WTC11 (cell line): ENCODE results near the gene YTHDF1. TPM values are rescaled to one million over a fixed set of nuclear protein-coding genes. Genes with fewer than 3 reads are reported as not detected.

Experiments used
- ATAC-seq: fragments of 200-7000 bp; cut with Tn5 transposase; 2 replicates; pipeline ENCODE4 v1.10.0; 2021; ENCODE audit warnings: mild to moderate bottlenecking, moderate library complexity
- CTCF ChIA-PET: fragments of 300-600 bp; sonication (Branson Sonifier 250); formaldehyde crosslinking; loops from one replicate; lab custom pipeline; 2021; ENCODE audit warnings: antibody characterized with exemption; lab: Charles Lee
- POLR2A ChIA-PET: fragments of 350-600 bp; sonication (Branson Sonifier 250); formaldehyde crosslinking; loops from one replicate; lab custom pipeline; 2021; ENCODE audit warnings: antibody characterized with exemption; lab: Charles Lee
- DNase-seq: peaks from one replicate; pipeline ENCODE4 v3.0.0; 2021; ENCODE audit warnings: low spot score
- H3K27ac Mint-ChIP-seq: 2 replicates; pipeline ENCODE4 v1.8.0; 2021; ENCODE audit warnings: mixed read lengths
- H3K27me3 Mint-ChIP-seq: 2 replicates; pipeline ENCODE4 v1.8.0; 2021; ENCODE audit warnings: low read depth, mild to moderate bottlenecking, moderate library complexity, mixed read lengths
- H3K36me3 Mint-ChIP-seq: 2 replicates; pipeline ENCODE4 v1.8.0; 2021; ENCODE audit warnings: mixed read lengths
- H3K4me1 Mint-ChIP-seq: 2 replicates; pipeline ENCODE4 v1.8.0; 2022; ENCODE audit warnings: mixed read lengths
- H3K4me3 Mint-ChIP-seq: 2 replicates; pipeline ENCODE4 v1.8.0; 2021; ENCODE audit warnings: mild to moderate bottlenecking, moderate library complexity, mixed read lengths
- H3K9me3 Mint-ChIP-seq: 2 replicates; pipeline ENCODE4 v1.8.0; 2021; ENCODE audit warnings: mixed read lengths
- CDX4 ChIP-seq: fragments of 250-450 bp; sonication (Bioruptor Pico); IDR thresholded peaks from 2 replicates; pipeline ENCODE4 v1.9.0; 2021; ENCODE audit warnings: moderate library complexity, mild to moderate bottlenecking, inconsistent platforms, borderline replicate concordance
- CTCF ChIP-seq: fragments of 200-600 bp; IDR thresholded peaks from 2 replicates; pipeline ENCODE4 v1.8.0; 2022; ENCODE audit warnings: antibody characterized with exemption
- FOXK1 ChIP-seq: sonication (generic); formaldehyde crosslinking; IDR thresholded peaks from 2 replicates; pipeline ENCODE4 v1.8.0; 2022; ENCODE audit warnings: mild to moderate bottlenecking, moderate library complexity, missing genetic modification reagents
- FOXP1 ChIP-seq: sonication (generic); formaldehyde crosslinking; IDR thresholded peaks from 2 replicates; pipeline ENCODE4 v1.8.0; 2022; ENCODE audit warnings: missing genetic modification reagents, mild to moderate bottlenecking, moderate library complexity, borderline replicate concordance
- IRF1 ChIP-seq: sonication (generic); formaldehyde crosslinking; IDR thresholded peaks from 2 replicates; pipeline ENCODE4 v1.8.0; 2023; ENCODE audit warnings: missing genetic modification reagents
- JUN ChIP-seq: sonication (generic); formaldehyde crosslinking; IDR thresholded peaks from 2 replicates; pipeline ENCODE4 v1.8.0; 2023; ENCODE audit warnings: mild to moderate bottlenecking, missing genetic modification reagents
- MXD4 ChIP-seq: fragments of 250-450 bp; sonication (Bioruptor Pico); IDR thresholded peaks from 2 replicates; pipeline ENCODE4 v1.8.0; 2021; ENCODE audit warnings: mild to moderate bottlenecking, moderate library complexity, borderline replicate concordance
- TP53 ChIP-seq: sonication (generic); formaldehyde crosslinking; IDR thresholded peaks from 2 replicates; pipeline ENCODE4 v1.8.1; 2023; ENCODE audit warnings: mild to moderate bottlenecking, missing genetic modification reagents
- ZNF317 ChIP-seq: sonication (generic); formaldehyde crosslinking; IDR thresholded peaks from 2 replicates; pipeline ENCODE4 v1.8.1; 2023; ENCODE audit warnings: low read depth, mild to moderate bottlenecking, moderate library complexity, missing genetic modification reagents, borderline replicate concordance
- ZNF425 ChIP-seq: fragments of 250-450 bp; sonication (Bioruptor Pico); conservative IDR thresholded peaks from 2 replicates; pipeline ENCODE4 v1.9.0; 2021; ENCODE audit warnings: mild to moderate bottlenecking
- ZSCAN18 ChIP-seq: fragments of 250-450 bp; sonication (Bioruptor Pico); IDR thresholded peaks from 2 replicates; pipeline ENCODE4 v2.1.2; 2022; ENCODE audit warnings: mild to moderate bottlenecking, moderate library complexity
- total RNA-seq: library from RNA; stranded (reverse); gene quantifications from 3 replicates; pipeline ENCODE4 v1.2.3, GENCODE V29; 2021

Gene YTHDF1
- total RNA-seq, 1 experiment from 2014 or later = 61.3 TPM

- DNase-seq = no peak
- TF ChIP-seq CDX4 (CRISPR knock-in tag) = no peak
- TF ChIP-seq ZNF317 (CRISPR knock-in tag) = no peak
- no peak for TF ChIP-seq TP53
- no peak for TF ChIP-seq ZSCAN18 (CRISPR knock-in tag)
- TF ChIP-seq, all 79 proteins: peak for 0
- H3K36me3 Mint-ChIP-seq = peaks cover 6% of the 10 kb centered on the region
- 0 out of 2 replicates have a peak, but pooled peaks have one; percentile 18 for ATAC-seq
- CTCF ChIA-PET = interaction anchor here (1.0 to 1.8 kb wide), 7 partner anchors 8 to 196 kb away, joined by 3 to 8 read pairs (median 3); no protein-coding TSS in a partner anchor
- no peaks in the 10 kb centered on the region for H3K9me3 Mint-ChIP-seq
- H3K27ac Mint-ChIP-seq = no peak overlapping the region
- no peak overlapping the region for H3K4me3 Mint-ChIP-seq
- H3K4me1 Mint-ChIP-seq = no peaks in the 10 kb centered on the region
- POLR2A ChIA-PET = no interaction called here
- H3K27me3 Mint-ChIP-seq = peaks cover 14% of the 10 kb centered on the region
Measured at GRCh38 chr20:63167918-63168520, 47.9 kb downstream of the YTHDF1 start.

GRCh38 chr20:63167026-63167917 is 48.7 kb downstream of the YTHDF1 start:
- DNase-seq (no peak), ATAC-seq (no peak)
- no peak overlapping the region for H3K4me3 Mint-ChIP-seq
- no peak overlapping the region for H3K27ac Mint-ChIP-seq
- no peaks in the 10 kb centered on the region for H3K9me3 Mint-ChIP-seq
- H3K4me1 Mint-ChIP-seq = no peaks in the 10 kb centered on the region
- H3K36me3 Mint-ChIP-seq = peaks cover 6% of the 10 kb centered on the region
- peaks cover 11% of the 10 kb centered on the region for H3K27me3 Mint-ChIP-seq
- ChIA-PET CTCF (interaction anchor here (0.6 to 1.6 kb wide), 8 partner anchors 9 to 195 kb away, joined by 3 to 8 read pairs (median 3); no protein-coding TSS in a partner anchor), POLR2A (no interaction called here)
- no peak for TF ChIP-seq FOXP1 (CRISPR knock-in tag)
- no peak for TF ChIP-seq FOXK1 (CRISPR knock-in tag)
- no peak for TF ChIP-seq ZNF425 (CRISPR knock-in tag)
- TF ChIP-seq MXD4 (CRISPR knock-in tag) = no peak
- no peak for TF ChIP-seq CTCF
- no peak for TF ChIP-seq IRF1 (CRISPR knock-in tag)
- TF ChIP-seq JUN = no peak
